NCI-H2107 treated with DMSO at 0.1 percent for 48 hours (cell line): ENCODE measurements around the gene CFAP157.

Source experiments
- DNase-seq: peaks from one replicate; lab custom pipeline; 2025; ENCODE audit not compliant: unreplicated experiment; lab: John Stamatoyannopoulos, UW

Gene CFAP157

GRCh38 chr9:127758843-127759242 lies 52.1 kb downstream of the CFAP157 start:
- no peak for DNase-seq

GRCh38 chr9:127761061-127761460 lies 54.3 kb downstream of the CFAP157 start:
- DNase-seq, result no peak

GRCh38 chr9:127761491-127761956 lies 54.7 kb downstream of the CFAP157 start:
- DNase-seq, result no peak

- no peak for DNase-seq
Observed at GRCh38 chr9:127762111-127762676, 55.4 kb downstream of the CFAP157 start.

- no peak for DNase-seq
Observed at GRCh38 chr9:127763918-127764384, 57.2 kb downstream of the CFAP157 start.

GRCh38 chr9:127765418-127765817 lies 58.6 kb downstream of the CFAP157 start:
- DNase-seq, result no peak
